RCC 7860 (cell line): ENCODE results near the gene FBXW8.
"Not testable (repeated sequence)": the region's sequence is repeated elsewhere in the genome, so short reads cannot be mapped to it uniquely, and the experiment has no call there.

Experiments
- DNase-seq: peaks from one replicate; pipeline ENCODE4 v3.0.0-alpha.2; 2015; ENCODE audit warnings: low spot score
- FAIRE-seq: peaks from 2 replicates; lab custom pipeline; 2012; peaks lifted over from hg19 to GRCh38; lab: Jason Lieb, UNC

The FBXW8 gene

DNA sequence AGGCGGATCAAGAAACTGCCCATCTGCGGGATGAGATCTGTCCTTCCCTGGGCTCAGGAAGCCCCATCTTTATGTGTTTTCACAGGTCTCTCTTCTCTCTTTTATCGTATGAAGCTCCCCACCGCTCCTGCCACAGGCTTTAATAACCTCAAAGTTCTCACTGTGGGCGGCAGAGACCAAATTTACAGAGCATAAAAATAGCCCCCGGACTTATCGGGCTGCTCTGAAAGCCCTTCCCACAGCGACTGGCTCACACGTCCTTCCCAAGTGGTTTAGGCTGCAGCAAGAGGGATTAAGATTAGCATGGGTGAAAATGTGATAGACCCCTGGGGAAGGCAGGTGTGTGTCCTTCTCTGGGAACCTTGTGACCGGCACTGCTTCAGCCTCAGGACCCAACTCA, 140.6 kb downstream of the FBXW8 start:
- FAIRE-seq (no peak), DNase-seq (no peak)

DNA sequence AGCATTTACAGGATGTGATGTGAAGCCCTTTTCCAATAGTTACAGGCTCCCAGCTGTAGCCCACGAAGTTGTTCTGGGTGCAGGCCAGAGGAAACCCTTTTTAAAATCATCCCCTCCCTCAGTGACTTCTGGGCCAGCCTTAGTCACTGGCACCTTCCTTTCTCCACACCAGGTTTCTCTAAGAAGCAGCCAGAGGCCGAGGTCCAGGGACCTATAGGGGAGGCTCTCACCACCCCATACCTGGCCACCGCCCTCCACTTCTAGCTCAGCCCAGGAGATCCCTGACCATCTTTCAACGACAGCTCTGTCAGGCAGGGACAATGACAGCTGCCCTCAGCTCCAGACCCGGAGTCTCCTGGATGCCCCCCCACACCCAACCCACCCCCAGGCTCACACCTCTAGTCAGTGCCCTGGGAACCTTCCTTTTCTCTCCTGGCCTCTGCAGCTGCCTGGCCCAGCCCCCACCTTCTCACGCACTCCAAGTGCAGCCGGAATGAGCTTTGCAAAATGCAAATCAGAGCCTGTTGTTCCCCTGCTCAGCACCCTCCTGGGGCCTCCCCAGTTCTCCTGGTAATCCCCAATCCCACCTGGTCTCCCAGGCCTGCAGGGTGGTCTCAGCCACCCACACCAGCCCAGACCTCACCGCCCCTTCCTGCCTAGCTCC, 141.8 kb downstream of the FBXW8 start:
- no peak for FAIRE-seq
- DNase-seq, result no peak

DNA sequence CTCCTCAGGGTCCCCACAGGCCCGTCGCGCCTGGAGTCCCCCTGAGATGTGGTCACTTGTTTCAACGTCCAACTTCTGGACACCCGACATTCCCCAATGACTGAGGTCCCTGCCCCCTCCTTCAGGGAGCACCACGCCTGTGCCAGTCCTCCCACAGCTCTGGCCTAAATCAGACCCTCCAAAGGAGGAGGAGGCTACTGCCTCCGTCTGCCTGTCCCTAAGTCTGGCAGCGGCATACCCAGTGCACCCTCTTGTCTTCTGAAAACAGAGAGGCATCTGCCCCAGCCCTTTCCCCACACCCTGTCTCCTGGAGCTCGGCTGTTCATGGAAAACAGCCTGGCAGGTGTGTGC, 142.3 kb downstream of the FBXW8 start:
- FAIRE-seq (no peak), DNase-seq (no peak)

DNA sequence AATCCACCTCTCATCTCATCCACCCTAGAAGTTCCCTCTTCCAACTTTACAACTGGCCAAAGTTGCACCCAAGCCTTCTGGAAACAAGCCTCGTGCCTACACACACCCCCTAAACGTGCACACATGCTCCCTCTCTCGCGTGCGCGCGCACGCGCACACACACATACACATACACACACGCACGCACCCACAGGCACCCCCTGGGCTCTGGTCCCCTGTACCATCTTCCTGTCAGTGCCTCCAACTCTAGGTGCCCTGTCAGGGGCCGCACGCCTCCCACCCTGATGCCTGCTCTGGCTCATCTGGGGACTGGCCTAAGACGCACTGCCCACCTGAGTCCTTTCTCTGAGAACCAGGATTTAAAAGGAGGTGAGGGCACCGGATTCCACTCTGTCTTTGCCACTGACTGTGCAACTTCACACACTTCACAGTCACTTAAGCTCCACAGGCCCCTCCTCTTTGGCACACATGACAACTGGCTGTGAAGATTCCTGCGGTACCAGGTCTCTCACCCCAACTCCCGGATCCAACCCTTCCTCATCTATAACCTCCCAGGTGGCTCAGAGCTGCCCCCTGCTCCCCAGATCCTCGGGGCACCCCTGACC, 142.9 kb downstream of the FBXW8 start:
- FAIRE-seq (no peak), DNase-seq (no peak)

DNA sequence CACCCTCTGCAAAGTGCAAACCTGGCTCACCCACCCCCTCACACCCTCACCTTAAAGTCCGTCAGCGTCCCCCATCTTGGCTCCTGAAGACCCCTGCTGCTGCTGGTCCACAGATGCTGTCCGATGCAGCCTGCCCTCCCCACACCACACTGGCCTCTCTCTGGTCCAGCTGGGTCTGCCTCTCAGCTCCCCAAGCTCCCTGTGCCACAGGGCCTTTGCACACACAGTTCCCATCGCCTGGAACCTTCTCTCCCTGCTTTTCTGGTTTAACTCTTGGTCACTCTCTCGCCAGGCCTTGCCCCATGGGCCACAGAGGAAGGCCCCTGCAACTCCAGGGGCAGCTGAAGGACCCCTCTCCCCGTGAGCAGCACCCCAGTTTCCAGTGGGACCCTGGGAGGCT, 143.5 kb downstream of the FBXW8 start:
- no peak for FAIRE-seq

DNA sequence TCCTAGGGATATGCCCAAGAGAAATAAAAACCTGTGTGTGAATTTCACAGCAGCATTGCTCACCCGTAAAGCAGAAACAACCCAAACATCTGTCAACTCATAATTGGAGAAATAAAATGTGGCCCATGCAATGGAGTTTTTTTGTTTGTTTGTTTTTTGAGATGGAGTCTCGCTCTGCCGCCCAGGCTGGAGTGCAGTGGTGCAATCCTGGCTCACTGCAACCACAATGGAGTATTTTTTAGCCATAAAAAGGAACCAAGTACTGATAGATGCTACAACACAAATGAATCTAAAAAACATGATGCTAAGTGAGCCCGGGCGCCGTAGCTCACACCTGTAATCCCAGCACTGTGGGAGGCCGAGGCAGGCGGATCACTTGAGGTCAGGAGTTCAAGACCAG, 146.9 kb downstream of the FBXW8 start:
- not testable (repeated sequence) for DNase-seq, FAIRE-seq

More for the DNA sequence above, 143.5 kb downstream of the FBXW8 start:
- no peak for DNase-seq

DNA sequence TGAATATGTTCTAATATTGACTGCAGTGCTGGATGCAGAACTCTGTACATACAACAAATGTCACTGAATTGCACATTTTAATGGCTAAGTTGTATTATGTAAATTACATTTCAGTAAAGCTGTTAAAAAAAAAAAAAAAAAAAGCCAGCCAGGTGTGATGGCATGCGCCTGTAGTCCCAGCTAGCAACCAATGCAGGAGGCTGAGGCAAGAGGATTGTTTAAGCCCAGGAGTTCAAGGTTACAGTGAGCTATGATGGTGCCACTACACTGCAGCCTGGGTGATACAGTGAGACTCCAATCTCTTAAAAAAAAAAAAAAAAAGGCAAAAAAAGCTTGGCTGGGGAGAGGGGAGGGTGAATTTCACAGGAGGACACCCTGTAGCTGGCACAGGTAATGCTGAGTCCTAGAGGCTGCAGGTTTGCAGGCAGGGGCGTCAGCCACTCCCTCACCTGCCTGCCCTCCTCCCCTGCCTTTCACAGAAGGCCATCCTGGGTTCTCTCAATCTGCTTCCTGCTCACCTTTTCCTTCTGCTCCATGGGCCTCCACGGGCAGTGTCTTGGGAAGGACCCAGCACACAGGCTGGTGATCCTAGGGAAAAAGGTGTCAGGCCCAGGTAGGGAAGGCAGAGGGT, 147.8 kb downstream of the FBXW8 start:
- no peak for DNase-seq
- FAIRE-seq, result no peak

DNA sequence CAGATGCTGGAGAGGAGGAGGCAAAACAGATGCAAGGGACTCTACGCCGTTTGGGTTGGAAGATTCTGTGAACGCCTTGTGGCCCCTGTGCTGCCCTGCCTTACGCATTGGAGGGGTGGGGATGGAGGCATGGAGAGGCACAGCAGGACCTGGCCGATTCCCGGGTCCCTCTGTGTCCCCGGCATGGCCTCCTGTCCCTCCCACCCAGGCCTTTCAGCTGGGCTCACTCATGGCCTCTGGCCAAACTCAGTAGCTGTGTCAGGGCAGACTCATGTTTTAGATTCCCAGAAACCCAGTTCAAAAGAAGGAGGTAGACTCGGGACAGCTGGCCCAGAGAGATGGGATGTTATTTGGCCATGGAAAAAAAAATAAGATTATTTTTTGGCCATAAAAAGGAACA, 148.4 kb downstream of the FBXW8 start:
- FAIRE-seq, result no peak

DNA sequence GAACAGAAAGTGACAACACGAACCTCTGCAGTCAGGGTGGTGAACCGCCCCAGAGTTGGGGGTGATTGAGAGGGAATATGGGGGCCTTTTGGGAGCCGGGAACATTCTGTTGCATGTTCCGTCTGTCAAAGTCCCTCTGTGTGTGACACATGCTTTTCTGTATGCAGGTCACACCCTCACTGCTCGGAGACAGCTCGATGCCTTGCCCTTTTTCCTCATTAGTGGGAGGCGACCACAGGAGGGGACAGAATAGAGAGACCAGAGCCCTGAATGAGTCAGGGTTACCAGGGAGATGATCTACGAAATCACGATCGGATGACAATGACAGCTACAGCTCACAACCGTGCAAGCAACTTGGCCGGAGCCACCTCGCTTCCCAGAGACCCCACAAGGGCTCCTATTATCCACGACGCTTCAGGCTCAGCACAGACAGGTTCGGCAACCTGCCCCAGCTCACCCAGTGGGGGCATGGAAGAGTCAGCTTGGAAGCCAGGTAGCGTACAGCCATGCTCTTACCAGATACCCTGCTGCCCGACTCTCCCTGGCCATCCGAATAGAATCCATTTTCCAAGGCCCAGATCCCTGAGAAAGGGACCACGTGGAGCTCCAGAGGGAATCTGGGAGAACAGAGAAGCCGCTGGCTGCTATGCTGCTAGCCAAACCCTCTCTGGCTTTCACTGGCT, 149.6 kb downstream of the FBXW8 start:
- DNase-seq, result no peak
- FAIRE-seq, result no peak

More for the DNA sequence above, 148.4 kb downstream of the FBXW8 start:
- DNase-seq, result no peak

DNA sequence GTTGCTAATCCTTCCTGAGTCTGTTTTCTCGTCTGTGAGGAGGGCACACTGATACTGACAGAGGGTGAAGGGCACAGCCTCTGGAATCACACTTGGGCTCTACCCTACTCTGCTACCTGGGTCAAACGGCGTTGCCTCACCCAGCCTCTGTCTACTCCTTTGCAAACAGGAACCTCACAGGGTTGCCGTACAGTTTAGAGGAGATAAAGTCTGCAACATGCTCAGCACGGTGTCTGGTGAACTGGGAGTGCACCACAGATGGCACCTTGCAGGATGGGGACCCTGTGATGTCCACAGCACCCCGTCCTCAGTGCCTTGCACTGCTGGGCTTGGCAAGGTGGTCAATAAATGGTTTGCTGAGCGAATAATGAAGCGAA, 150.2 kb downstream of the FBXW8 start:
- DNase-seq (no peak), FAIRE-seq (no peak)

DNA sequence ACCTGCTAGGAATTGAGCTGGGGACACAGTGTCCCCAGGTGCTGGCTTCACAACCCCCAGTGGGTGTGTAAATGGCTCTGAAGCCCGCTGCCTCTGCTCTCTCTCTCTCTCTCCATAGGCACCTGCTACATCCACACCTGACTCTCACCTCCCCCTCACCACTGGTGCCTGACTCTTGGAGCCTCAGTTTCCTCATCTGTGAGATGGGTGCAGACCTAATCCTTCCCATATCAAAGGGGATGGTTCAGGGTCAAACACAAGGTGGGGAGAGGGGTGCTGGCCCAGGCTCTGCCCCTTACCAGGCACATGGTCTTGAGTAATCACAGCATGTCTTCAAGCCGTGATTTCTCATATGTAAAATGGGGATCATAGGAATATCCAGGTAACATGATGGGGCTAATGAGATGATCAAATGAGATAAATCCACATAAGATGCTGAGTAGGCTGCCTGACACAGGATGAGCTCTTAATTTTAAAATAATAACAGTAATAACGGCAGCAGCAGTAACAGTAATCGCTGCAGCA, 150.9 kb downstream of the FBXW8 start:
- no peak for FAIRE-seq
- DNase-seq, result no peak

DNA sequence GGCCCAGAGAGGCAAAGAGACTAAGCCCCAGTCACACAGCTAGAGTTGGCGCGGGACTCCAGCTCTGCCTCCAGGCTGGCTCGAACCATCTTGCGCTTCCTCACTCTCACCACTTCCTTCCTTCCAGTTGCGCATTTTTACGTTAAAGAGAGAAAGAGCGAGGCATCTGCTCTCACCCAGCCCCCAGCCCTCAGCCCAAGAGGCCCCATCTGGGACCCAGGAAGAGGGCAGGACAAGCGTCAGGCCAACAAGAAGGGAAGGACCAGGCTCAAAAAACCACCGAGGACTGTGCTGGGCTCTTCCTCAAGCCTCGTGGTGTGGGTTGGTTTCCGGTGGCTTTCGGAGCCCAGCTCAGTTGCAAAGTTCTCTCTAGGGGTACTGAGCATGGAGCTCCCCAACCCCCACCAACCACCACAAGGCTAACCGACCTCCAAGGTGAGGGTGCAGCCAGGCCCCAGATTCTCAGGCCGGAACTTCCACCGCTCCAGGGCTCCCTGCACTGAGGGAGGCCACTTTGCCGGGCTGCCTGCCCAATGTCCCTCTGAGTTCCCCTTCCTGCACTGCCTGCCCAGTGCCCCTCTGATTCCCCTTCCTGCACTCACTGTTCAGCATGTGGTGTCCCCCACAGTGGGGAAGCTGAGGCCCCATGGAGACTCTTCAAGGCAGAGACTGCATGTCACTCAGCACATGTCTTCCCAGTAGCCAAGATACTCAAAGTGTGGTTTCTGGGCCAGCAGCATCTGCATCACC, 152.6 kb downstream of the FBXW8 start:
- FAIRE-seq (no peak), DNase-seq (no peak)

DNA sequence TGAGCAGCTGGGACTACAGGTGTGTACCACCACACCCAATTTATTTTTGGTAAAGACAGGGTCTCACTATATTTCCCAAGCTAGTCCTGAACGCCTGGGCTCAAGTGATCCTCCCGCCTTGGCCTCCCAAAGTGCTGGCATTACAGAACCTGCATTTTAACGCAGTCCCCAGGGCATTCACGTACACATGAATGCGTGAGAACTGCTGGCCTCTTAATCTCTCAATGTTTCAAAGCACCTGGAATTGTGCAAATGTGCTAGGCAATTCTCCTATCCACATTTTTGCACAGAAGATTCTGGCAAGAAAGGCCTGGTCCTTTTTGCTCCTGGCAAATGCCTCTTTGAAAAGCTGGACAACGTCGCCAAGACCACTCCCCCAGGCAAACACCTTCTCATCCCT, 153.3 kb downstream of the FBXW8 start:
- FAIRE-seq (no peak), DNase-seq (no peak)

DNA sequence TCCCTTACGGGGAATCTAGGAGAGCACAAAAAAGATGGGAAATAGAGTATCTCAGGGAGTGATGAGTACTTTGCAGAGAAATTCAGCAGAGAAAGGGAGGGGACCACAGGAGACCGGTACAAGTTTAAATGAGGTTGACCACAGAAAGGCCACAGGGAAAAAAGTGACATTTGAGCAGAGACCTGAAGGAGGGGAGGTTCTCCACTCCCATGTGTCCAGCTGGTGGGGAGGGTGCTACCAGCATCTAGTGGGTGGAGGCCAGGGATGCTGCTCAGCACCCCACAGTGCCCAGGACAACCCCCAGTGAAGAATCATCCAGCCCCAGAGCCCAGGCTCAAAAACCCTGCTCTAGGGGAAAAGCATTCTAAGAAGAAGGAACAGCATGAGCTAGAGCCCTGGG, 153.8 kb downstream of the FBXW8 start:
- FAIRE-seq, result no peak
- DNase-seq, result no peak

DNA sequence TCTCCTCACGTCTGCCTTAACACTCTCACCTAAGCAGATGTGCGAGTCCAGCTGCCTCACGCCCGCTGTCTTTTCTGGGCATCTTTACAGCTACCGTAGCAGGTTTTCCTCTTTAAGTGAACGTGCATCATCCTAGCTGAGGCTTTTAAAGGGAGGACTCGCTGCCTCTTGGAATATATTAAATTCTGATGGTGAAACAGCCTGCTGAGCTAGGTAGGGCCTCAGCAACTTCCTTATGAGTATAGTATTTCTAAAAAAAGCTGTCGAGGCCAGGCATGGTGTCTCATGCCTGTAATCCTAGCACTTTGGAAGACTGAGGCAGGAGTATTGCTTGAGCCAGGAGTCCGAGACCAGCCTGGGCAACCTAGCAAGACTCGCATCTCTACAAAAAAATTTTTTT, 156.3 kb downstream of the FBXW8 start:
- no peak for FAIRE-seq
- no peak for DNase-seq

DNA sequence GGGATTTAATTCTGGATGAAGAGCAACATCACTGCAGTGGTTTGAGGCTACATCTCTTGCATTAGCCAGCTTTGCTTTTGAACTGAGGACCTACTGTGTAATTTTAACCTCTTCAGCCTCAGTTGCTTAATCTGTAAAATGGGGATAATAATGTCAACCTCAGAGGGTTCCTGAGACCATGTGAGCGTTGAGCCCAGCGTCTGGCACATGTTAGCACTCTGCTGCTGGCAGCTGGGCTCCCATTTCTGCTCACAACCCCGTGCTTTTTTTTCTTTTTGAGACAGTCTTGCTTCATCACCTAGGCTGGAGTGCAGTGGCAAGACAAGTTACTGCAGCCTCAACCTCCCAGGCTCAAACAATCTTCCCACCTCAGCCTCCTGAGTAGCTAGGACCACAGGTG, 156.9 kb downstream of the FBXW8 start:
- FAIRE-seq, result no peak
- no peak for DNase-seq

DNA sequence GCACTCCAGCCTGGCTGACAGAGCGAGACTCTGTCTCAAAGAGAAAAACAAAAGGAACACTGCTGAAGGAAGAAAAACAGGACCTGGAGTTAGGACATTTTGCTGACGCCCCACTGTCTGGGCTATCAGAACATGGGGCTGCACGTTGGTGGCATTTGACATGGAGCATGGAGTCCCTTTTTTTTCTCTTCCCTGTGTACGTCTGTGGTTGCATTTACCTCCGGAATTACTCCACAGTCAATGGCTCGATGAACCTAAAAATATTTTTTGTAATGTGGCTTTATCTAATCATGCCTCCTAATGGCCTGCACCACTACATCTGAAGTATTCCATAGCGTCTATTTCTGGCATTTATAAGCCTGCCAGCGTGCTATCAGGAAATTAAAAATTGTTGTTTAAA, 157.7 kb downstream of the FBXW8 start:
- FAIRE-seq, result no peak
- no peak for DNase-seq

DNA sequence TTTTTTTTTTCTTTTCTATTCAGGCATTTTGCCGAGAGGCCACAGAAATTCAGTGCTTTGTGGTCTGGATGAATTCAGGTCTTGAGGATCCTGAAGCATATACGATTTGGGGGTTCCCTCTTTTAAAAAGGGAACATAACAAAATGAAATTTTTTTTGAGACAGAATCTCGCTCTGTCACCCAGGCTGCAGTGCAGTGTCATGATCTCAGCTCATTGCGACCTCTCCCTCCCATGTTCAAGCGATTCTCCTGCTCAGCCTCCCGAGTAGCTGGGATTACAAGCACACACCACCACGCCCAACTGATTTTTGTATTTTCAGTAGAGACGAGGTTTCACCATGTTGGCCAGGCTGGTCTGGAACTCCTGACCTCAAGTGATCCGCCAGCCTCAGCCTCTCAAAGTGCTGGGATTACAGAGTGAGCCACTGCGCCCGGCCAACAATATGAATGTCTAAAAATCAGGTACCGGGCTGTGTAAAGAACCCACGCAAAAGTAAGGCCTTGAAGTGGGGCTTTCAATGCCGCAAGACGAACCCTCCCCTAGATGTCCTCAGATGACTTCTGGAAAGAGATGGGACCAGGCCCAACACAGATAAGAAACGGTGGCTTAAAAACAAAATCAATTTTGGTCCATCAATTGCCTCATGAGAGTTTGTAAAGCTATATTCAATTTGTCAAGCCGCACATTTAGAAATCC, 158.5 kb downstream of the FBXW8 start:
- DNase-seq, result no peak
- FAIRE-seq, result no peak

DNA sequence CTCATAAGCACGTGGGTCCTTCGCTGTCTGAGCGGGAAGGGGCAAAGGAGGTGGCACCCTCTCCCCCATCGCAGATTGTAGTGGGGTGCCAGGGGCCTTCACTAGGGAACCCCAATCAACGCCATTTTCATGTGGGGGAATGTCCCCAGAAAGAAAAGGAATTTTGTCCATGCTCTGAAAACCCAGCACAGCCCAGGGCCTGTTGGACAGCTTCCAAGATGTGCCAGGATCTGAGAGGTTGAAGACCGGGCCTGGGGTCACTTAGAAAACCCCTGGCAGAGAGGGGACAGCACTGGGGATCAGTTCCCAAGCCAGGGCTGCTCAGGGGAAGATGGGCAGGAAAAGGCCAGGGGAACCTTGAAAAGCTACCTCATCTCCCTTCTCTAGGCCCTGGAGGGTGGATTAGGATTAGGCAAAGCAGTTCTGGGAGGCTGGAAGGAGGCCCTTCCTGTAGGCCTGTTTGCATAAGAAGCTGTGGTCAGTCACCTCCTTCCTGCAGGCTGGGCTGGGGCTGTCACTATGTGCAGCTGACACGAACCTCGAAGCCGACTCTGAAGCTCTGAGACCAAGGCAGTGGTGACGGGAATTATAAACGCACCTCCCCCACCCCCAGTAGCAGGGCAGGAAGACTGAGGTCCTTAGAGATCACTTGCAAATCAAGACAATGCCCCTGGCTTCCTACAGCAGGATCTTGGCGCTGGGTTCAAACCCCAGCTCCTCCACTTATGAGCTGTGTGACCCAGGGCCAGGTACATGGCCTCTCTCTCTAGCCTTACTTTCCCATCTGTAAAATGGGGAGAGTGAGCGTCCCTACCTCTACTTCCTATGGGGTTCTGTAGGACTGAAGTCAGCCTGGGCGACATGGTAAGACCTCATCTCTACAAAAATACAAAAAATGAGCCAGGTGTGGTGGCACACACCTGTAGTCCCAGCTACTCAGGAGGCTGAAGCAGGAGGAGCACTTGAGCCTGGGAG, 159.5 kb downstream of the FBXW8 start:
- FAIRE-seq, result no peak
- DNase-seq, result no peak
